Calu3 (cell line): ENCODE data around the gene DNMBP. TPM values are rescaled to one million over a fixed set of nuclear protein-coding genes. Genes with fewer than 3 reads are reported as not detected.

Experiments used
- BruUV-seq: library from RNA; stranded (reverse); fragments of 400-500 nt; replicated peaks from 2 replicates; lab custom pipeline; 2021; lab: Mats Ljungman, UMichigan
- CTCF ChIA-PET: fragments of 300-600 bp; sonication (Branson Sonifier 250); formaldehyde crosslinking; loops from one replicate; lab custom pipeline; 2022; ENCODE audit warnings: antibody characterized with exemption; lab: Charles Lee
- DNase-seq: peaks from one replicate; pipeline ENCODE4 v3.0.0; 2022
- H3K27ac Mint-ChIP-seq: one replicate; pipeline ENCODE4 v1.8.0; 2022; ENCODE audit warnings: mixed read lengths; ENCODE audit not compliant: unreplicated experiment
- H3K27me3 Mint-ChIP-seq: one replicate; pipeline ENCODE4 v1.8.0; 2022; ENCODE audit warnings: mixed read lengths; ENCODE audit not compliant: unreplicated experiment
- H3K36me3 Mint-ChIP-seq: one replicate; pipeline ENCODE4 v1.8.0; 2022; ENCODE audit warnings: mild to moderate bottlenecking, moderate library complexity, mixed read lengths; ENCODE audit not compliant: insufficient read depth, unreplicated experiment
- H3K4me1 Mint-ChIP-seq: one replicate; pipeline ENCODE4 v1.8.0; 2022; ENCODE audit warnings: mild to moderate bottlenecking, low read depth, mixed read lengths; ENCODE audit not compliant: unreplicated experiment
- H3K4me3 Mint-ChIP-seq: one replicate; pipeline ENCODE4 v1.8.0; 2022; ENCODE audit warnings: mild to moderate bottlenecking, low read depth, moderate library complexity, mixed read lengths; ENCODE audit not compliant: unreplicated experiment
- H3K9me3 Mint-ChIP-seq: one replicate; pipeline ENCODE4 v1.8.0; 2022; ENCODE audit warnings: low read depth, mixed read lengths; ENCODE audit not compliant: unreplicated experiment
- intact Hi-C: fragments of 100-400 bp; cut with micrococcal nuclease; formaldehyde crosslinking; loops from one replicate; pipeline ENCODE4 v1.10.0; 2022; ENCODE audit not compliant: unreplicated experiment
- total RNA-seq: library from RNA; stranded (reverse); gene quantifications from 2 replicates; pipeline ENCODE4 v1.2.3, GENCODE V29; 2022
- TF ChIP-seq, protein P1 (sequence below): fragments of 200-600 bp; IDR thresholded peaks from one replicate; pipeline ENCODE4 v1.8.0; 2022; ENCODE audit warnings: antibody characterized with exemption; ENCODE audit not compliant: unreplicated experiment

DNMBP gene
- total RNA-seq, 1 experiment from 2014 or later = 17.6 TPM

DNA sequence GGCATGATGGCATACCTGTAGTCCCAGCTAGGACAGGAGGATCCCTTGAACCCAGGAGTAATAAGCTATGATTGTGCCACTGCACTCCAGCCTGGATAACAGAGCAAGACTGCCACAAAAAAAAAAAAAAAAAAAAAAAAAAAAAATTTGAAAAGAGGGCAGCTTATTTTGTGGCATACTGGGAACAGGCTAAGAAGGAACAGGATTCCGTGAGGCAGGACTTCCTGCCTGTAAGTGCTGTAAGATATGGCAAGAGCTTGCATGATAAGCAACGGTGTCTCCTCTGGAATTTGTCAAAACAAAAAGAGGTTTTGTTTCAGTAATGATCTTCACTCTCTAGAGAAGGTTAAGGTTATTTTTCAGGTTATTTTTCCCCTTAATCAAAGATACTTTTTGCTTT is 126.2 kb downstream of the DNMBP start:
- TF ChIP-seq, protein P1, sequence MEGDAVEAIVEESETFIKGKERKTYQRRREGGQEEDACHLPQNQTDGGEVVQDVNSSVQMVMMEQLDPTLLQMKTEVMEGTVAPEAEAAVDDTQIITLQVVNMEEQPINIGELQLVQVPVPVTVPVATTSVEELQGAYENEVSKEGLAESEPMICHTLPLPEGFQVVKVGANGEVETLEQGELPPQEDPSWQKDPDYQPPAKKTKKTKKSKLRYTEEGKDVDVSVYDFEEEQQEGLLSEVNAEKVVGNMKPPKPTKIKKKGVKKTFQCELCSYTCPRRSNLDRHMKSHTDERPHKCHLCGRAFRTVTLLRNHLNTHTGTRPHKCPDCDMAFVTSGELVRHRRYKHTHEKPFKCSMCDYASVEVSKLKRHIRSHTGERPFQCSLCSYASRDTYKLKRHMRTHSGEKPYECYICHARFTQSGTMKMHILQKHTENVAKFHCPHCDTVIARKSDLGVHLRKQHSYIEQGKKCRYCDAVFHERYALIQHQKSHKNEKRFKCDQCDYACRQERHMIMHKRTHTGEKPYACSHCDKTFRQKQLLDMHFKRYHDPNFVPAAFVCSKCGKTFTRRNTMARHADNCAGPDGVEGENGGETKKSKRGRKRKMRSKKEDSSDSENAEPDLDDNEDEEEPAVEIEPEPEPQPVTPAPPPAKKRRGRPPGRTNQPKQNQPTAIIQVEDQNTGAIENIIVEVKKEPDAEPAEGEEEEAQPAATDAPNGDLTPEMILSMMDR = no peak
- no peaks in the 10 kb centered on the region for H3K9me3 Mint-ChIP-seq
- intact Hi-C loops = no loop called here
- CTCF ChIA-PET = no interaction called here
- BruUV-seq = no TSS peak
- H3K4me3 Mint-ChIP-seq = no peak overlapping the region
- DNase-seq = no peak
- no peaks in the 10 kb centered on the region for H3K4me1 Mint-ChIP-seq
- H3K27ac Mint-ChIP-seq = no peak overlapping the region
- no peaks in the 10 kb centered on the region for H3K27me3 Mint-ChIP-seq
- peaks cover 40% of the 10 kb centered on the region for H3K36me3 Mint-ChIP-seq

DNA sequence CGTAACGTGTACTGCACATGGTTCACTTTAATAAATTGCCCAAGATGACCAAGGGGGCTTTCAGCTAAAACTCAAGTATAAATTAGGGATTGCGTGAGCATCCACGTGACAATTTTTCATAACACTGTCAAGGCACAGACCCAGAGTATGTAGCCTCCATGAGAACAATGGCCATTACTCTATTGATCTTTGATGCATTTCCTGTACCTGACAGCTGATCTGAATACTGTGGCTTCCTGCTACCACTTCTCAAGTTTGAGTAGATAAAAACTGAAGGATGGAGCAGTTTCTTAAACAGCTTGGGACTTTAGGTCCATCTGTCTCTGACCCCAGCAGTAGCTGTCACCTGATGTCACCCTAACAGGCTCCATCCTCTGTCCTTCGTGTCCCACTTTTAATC is 128.4 kb downstream of the DNMBP start:
- Mint-ChIP-seq H3K36me3 (peaks cover 50% of the 10 kb centered on the region), H3K4me3 (no peak overlapping the region), H3K9me3 (no peaks in the 10 kb centered on the region), H3K27me3 (no peaks in the 10 kb centered on the region), H3K27ac (no peak overlapping the region), H3K4me1 (no peaks in the 10 kb centered on the region)
- no peak for DNase-seq
- intact Hi-C loops = no loop called here
- no TSS peak for BruUV-seq
- CTCF ChIA-PET = no interaction called here
- TF ChIP-seq, protein P1 = no peak

DNA sequence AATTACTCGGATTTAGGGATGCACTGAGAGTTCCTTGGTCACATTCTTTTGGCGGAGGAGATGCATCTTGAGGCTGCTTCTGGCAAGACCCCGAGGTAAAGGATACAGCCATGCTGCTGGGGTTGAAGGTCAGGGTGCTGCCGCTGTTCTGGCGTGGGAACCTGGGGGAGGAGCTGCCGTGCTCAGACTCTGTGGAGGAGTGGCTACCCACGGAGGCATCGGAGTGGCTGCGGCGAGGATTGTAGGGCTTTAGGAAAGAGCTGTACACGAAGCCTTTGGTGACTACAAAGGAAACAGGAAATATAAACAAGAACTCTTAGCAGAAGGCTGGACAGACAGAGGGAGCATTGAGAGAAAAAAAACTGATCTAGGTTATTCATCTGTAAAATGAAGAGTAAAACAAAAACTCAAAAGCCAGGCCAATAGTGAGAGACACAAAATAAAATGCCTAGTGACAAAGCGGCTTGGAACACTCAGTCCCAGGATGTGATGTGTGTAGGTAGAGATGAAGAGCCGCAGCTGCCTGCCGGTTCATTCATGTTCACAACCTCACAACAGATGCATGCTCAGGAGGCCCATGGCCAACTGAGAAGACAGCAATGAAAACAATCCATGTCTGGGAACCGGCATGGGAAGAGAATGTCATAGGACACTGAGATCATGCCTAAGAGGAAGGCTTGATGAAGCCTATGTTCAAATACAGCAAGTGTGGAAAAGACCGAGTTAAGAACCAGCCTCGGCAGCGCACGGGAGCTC is 129.5 kb downstream of the DNMBP start:
- CTCF ChIA-PET = no interaction called here
- no peaks in the 10 kb centered on the region for H3K9me3 Mint-ChIP-seq
- intact Hi-C loops = no loop called here
- H3K27ac Mint-ChIP-seq = no peak overlapping the region
- H3K36me3 Mint-ChIP-seq = peaks cover 53% of the 10 kb centered on the region
- TF ChIP-seq, protein P1 = no peak
- DNase-seq = no peak
- no peaks in the 10 kb centered on the region for H3K4me1 Mint-ChIP-seq
- H3K4me3 Mint-ChIP-seq = no peak overlapping the region
- no peaks in the 10 kb centered on the region for H3K27me3 Mint-ChIP-seq
- no TSS peak for BruUV-seq

- intact Hi-C loops = no loop called here
- no peaks in the 10 kb centered on the region for H3K27me3 Mint-ChIP-seq
- TF ChIP-seq, protein P1 = no peak
- no peaks in the 10 kb centered on the region for H3K9me3 Mint-ChIP-seq
- no peak for DNase-seq
- CTCF ChIA-PET = no interaction called here
- no TSS peak for BruUV-seq
- peaks cover 44% of the 10 kb centered on the region for H3K36me3 Mint-ChIP-seq
- H3K4me1 Mint-ChIP-seq = no peaks in the 10 kb centered on the region
- H3K4me3 Mint-ChIP-seq = no peak overlapping the region
- H3K27ac Mint-ChIP-seq = no peak overlapping the region
Measured at GRCh38 chr10:99875473-99875872, 134.3 kb downstream of the DNMBP start.
